BJ (cell line): ENCODE results near the gene INTS13. TPM values are rescaled to one million over a fixed set of nuclear protein-coding genes. Genes with fewer than 3 reads are reported as not detected.

Source experiments
- CTCF ChIA-PET: fragments of 350-600 bp; formaldehyde crosslinking; extraction: SDS; loops from one replicate; lab custom pipeline; 2021; ENCODE audit warnings: antibody characterized with exemption, inconsistent platforms; lab: Yijun Ruan, JAX
- POLR2A ChIA-PET: fragments of 300-600 bp; sonication (Branson Sonifier 250); formaldehyde crosslinking; extraction: SDS; loops from one replicate; lab custom pipeline; 2021; ENCODE audit warnings: antibody characterized with exemption; lab: Charles Lee
- DNase-seq: peaks from one replicate; pipeline ENCODE4 v3.0.0-alpha.2; 2011; ENCODE audit warnings: low read depth
- H3K27me3 ChIP-seq: 2 replicates; pipeline ENCODE4 v1.6.0; 2011; ENCODE audit warnings: low read length; ENCODE audit not compliant: control insufficient read depth, insufficient read depth
- H3K36me3 ChIP-seq: 2 replicates; pipeline ENCODE4 v1.5.1; 2011; ENCODE audit warnings: low read length; ENCODE audit not compliant: control insufficient read depth, insufficient read depth
- H3K4me3 ChIP-seq: 2 replicates; pipeline ENCODE4 v1.5.1; 2011; ENCODE audit warnings: low read depth, mild to moderate bottlenecking, control low read depth, low read length
- CTCF ChIP-seq: IDR thresholded peaks from 2 replicates; pipeline ENCODE4 v1.5.1; 2011; ENCODE audit warnings: low read depth, mild to moderate bottlenecking, control low read depth, inconsistent platforms, low read length, moderate library complexity; ENCODE audit not compliant: insufficient read depth
- polyA plus RNA-seq: library from polyadenylated mRNA; depleted of rRNA; stranded (reverse); fragments of >200 nt; gene quantifications from 2 replicates; pipeline ENCODE4 v1.2.3, GENCODE V29; 2011

INTS13 gene
- polyA plus RNA-seq, 1 experiment = 11.4 TPM

- CTCF ChIA-PET = no interaction called here
- POLR2A ChIA-PET = no interaction called here
- TF ChIP-seq CTCF = no peak
Measured at GRCh38 chr12:26936559-26937442, 980 bp downstream of the INTS13 start.

GRCh38 chr12:26935636-26936378 lies 2.0 kb downstream of the INTS13 start:
- no peak for TF ChIP-seq CTCF
- ChIA-PET CTCF (no interaction called here), POLR2A (no interaction called here)
- H3K36me3 ChIP-seq = no peaks in the 10 kb centered on the region
- H3K4me3 ChIP-seq = no peak overlapping the region
- DNase-seq = no peak
- no peaks in the 10 kb centered on the region for H3K27me3 ChIP-seq

More at GRCh38 chr12:26936559-26937442, 980 bp downstream of the INTS13 start:
- no peak for DNase-seq
- Histone ChIP-seq H3K4me3 (peak overlapping the region; percentile 88), H3K27me3 (no peaks in the 10 kb centered on the region), H3K36me3 (no peaks in the 10 kb centered on the region)

GRCh38 chr12:26929590-26929989 lies 8.2 kb downstream of the INTS13 start:
- DNase-seq = no peak
- POLR2A ChIA-PET = no interaction called here
- CTCF ChIA-PET = interaction anchor here (0.7 kb wide), 1 partner anchor 391 kb away, joined by 3 read pairs; no protein-coding TSS in a partner anchor
- TF ChIP-seq CTCF = no peak
- H3K4me3 ChIP-seq = no peak overlapping the region
- peaks cover 4% of the 10 kb centered on the region for H3K36me3 ChIP-seq
- no peaks in the 10 kb centered on the region for H3K27me3 ChIP-seq

GRCh38 chr12:26928661-26929060 lies 9.1 kb downstream of the INTS13 start:
- Histone ChIP-seq H3K4me3 (no peak overlapping the region), H3K36me3 (peaks cover 4% of the 10 kb centered on the region), H3K27me3 (no peaks in the 10 kb centered on the region)
- ChIA-PET CTCF (interaction anchor here (0.6 kb wide), 1 partner anchor 10 kb away, joined by 3 read pairs; no protein-coding TSS in a partner anchor), POLR2A (no interaction called here)
- no peak for DNase-seq
- no peak for TF ChIP-seq CTCF

GRCh38 chr12:26921886-26922285 lies 15.9 kb downstream of the INTS13 start:
- no peak for TF ChIP-seq CTCF
- H3K27me3 ChIP-seq = no peaks in the 10 kb centered on the region
- CTCF ChIA-PET = interaction anchor here (0.8 to 2.2 kb wide), 3 partner anchors 37 to 93 kb away, joined by 3 to 5 read pairs (median 4); partner anchors contain the start of gene TM7SF3
- no peak for DNase-seq
- H3K36me3 ChIP-seq = peaks cover 3% of the 10 kb centered on the region
- POLR2A ChIA-PET = no interaction called here
- no peak overlapping the region for H3K4me3 ChIP-seq
